ENCODE measurements around the gene C14orf39.

The C14orf39 gene, protein sequence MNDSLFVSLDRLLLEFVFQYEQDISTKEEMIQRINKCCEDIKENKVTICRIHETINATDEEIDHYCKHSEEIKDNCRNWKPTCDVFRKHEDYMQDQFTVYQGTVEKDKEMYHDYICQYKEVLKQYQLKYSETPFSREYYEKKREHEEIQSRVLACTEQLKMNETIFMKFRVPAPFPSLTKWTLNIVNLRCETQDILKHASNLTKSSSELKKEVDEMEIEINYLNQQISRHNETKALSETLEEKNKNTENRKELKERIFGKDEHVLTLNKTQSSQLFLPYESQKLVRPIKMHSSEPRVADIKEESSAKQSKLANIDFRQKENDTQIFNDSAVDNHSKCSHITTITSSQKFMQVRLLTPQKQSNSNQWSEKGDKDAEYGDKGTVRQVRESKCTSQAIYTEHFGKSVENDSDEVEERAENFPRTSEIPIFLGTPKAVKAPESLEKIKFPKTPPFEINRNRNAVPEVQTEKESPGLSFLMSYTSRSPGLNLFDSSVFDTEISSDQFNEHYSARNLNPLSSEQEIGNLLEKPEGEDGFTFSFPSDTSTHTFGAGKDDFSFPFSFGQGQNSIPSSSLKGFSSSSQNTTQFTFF

DNA sequence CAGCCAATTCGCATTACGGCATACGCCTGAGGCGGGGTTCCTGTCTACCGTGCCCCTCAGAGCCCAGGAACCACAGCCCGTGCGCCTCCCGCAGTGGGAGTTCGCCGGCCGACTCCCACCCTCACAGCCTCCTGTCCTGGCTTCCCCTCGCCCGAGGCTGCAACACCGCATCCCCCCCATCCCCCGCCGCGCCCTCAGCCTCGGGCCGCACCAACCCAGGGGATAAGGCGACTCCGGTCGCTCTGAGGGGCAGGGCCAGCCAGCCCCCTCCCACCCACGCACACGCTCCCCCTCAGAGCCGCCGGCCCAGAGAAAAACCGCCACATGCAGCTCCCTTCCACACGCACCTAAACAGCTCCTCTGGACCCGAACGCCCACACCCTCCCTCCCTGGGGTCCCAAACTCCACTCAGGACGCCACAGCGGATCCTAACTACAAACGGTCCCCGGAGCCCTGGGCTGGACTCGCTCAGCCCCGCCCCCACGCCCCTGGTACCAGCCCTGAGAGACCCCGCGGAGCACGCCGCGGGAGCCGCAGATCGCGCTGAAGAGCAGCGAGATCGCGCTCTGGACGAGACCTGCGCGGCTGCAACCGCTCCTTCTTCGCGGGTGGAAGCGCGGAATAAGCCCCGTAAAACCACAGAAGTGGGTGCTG is at the start of gene C14orf39:
TSS of gene C14orf39 (minus strand) at position 466 of the 654 bp plus-strand sequence. CDS start 985 bp downstream, outside the sequence.
- TF ChIP-seq, protein P1, sequence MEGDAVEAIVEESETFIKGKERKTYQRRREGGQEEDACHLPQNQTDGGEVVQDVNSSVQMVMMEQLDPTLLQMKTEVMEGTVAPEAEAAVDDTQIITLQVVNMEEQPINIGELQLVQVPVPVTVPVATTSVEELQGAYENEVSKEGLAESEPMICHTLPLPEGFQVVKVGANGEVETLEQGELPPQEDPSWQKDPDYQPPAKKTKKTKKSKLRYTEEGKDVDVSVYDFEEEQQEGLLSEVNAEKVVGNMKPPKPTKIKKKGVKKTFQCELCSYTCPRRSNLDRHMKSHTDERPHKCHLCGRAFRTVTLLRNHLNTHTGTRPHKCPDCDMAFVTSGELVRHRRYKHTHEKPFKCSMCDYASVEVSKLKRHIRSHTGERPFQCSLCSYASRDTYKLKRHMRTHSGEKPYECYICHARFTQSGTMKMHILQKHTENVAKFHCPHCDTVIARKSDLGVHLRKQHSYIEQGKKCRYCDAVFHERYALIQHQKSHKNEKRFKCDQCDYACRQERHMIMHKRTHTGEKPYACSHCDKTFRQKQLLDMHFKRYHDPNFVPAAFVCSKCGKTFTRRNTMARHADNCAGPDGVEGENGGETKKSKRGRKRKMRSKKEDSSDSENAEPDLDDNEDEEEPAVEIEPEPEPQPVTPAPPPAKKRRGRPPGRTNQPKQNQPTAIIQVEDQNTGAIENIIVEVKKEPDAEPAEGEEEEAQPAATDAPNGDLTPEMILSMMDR (IDR thresholded peaks at IDR 0.05) = no peak

DNA sequence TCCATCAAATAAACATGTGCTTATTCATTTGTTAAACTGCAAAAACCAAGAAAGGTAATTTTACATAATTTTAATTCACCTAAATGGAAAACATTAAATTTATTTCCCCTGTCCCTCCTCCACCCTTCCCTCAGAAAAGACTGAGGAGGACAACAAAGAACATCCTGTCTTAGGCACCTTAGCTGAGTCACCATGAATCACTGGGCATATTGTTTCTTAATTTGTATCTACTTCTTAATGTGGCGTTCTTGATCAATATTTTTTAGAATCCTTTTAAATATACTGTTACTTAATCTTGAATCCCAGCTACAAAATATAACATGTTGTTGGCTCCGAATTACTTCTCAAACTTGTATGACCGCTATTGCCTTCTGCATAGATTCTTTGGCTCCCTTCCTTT is 46.6 kb upstream of the C14orf39 start:
- TF ChIP-seq, protein P1 (IDR thresholded peaks at IDR 0.05) = no peak

DNA sequence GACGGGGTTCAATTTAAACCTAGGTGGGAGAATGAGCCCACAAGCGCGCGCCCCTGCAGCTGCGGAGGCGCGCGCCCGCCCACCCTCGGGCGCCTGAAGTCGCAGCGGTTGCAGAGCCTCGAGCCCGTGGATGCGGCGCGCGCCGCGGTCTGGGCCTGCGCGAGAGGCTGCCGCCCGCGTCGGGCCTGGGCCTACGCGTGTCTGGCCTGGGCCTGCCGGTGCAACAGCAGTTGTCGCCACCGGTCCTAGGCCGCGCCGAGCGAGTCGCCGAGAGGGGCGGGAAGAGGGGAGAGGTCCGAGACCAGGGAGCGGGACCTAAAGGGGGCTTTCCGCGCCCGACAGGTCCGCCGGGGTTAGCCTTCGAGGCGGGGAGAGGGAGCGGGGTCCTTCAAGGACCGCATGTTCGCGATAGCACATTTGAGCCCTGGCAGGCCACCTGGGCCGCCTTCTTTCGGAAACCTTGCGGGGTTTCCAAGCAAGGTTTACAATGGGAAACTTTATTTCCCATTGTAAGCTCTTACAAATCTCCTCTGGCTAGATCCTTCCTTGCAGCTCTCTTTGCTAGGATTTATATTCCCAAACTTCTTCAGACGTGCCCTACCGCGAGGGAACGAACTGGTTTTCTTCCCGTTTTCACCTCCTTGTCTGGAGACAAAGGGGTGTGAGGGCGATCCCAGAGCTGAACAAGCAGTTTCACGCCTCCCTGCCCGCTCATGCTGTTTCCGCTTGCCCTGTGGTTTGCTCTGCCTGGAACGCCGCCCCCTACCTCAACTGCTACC is 29.8 kb upstream of the C14orf39 start:
- TF ChIP-seq, protein P1 (IDR thresholded peaks at IDR 0.05) = no peak

DNA sequence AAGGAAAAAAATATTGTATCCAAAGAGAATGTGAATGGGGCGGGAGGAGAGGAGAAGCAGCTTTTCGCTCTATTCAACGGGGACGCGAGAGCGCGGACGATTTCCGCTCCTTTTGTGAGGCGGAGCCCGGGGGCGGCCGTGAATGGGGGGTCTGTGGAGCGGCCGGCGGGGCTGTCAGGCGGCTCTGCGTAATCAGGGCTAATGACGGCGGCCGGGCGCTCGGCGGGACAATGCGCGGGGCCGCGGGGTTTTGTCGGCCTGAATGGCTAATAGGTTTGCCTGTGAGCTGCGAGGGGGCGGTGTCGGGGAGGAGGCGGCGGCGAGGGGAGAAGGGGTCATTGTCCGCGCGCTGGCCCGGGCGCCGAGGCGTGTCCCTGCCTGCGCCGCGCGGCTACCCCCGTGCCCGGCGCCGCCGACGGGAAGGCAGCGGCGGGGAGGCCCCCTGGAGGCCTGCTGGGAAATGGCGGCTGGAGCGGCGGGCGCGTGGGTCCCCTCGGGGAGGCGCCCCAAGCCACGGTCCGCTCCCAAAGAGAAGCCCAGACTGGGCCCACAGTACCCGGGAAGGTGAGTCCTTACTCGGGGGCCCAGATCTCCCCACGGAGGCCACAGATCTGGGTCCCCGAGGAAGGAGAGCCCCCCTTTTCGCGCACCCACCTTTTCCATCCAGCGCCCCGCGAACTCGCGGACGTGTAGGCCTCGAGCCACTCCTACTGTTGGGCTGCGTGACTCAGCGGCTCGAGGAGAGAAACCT is 29.1 kb upstream of the C14orf39 start:
- TF ChIP-seq, protein P1 (IDR thresholded peaks at IDR 0.05) = peak; percentile 62

DNA sequence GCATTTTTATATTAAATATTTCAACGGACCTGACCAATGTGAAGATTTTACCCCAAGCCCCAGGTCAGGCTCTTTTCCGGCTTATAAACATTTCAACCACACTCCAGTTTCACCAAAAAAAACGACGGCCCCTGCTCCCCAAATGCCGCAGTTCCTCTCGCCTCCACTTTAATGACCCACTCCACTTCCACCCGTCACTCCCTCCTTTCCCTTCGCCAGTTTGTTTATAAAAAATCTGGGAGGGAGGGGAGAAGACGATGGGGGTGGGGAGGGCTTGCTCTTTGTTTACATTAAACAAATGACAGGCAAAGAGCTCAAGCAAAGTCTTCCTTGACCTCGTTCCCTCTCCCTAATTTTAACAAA is 28.5 kb upstream of the C14orf39 start:
- TF ChIP-seq, protein P1 (IDR thresholded peaks at IDR 0.05) = no peak

DNA sequence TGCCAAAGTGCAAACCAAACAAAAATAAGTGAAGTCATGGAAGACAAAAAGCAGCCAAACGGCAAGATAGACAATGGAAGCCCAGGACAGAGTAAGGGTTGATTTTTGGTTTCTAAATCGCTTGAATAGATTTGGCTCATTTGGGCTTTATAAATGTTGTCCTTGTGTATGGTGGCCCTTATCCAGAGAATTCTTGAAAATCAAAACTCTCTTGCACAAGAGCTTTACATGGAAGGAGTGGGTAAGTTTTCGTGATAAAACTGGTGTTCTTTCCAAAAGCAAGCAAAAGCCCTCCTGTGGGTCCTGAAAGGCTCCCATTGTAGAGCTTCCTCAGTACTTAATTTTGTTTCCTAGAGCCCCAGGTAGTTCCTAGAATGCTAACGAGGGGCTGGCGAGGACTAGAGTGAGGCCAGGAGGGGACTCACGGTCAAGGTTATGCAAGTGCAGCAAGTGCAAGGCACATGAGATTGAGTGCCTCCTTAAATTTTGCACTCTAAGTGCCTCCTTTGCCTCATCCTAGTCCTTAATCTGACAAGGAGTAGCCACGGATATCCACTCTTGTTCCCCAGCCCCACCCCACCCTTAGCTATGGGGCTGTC is 27.2 kb upstream of the C14orf39 start:
- TF ChIP-seq, protein P1 (IDR thresholded peaks at IDR 0.05) = no peak

Data from LNCAP (cell line).